Neural cell (in vitro differentiated cells): ENCODE measurements around the gene TF. TPM values are rescaled to one million over a fixed set of nuclear protein-coding genes. Genes with fewer than 3 reads are reported as not detected.

Experiments
- H2AFZ ChIP-seq: fragments of 200-600, 300-800 bp; sonication (generic), shearing (Covaris generic); 2 replicates; pipeline ENCODE4 v1.6.0; 2014; ENCODE audit warnings: low read depth, mild to moderate bottlenecking, antibody characterized with exemption, low read length, moderate library complexity
- H3F3A ChIP-seq: fragments of 200-600 bp; shearing (Covaris generic); 2 replicates; pipeline ENCODE4 v1.6.1; 2016; ENCODE audit warnings: mild to moderate bottlenecking, moderate library complexity, mixed read lengths, antibody characterized with exemption, low read length; ENCODE audit not compliant: insufficient read depth, poor library complexity, severe bottlenecking
- H3K27ac ChIP-seq: fragments of 200-600, 300-800 bp; sonication (generic), shearing (Covaris generic); 2 replicates; pipeline ENCODE4 v1.5.1; 2014; ENCODE audit warnings: mild to moderate bottlenecking, low read length, moderate library complexity
- H3K27me3 ChIP-seq: fragments of 300-800, 200-600 bp; sonication (generic), shearing (Covaris generic); 2 replicates; pipeline ENCODE4 v1.6.0; 2014; ENCODE audit warnings: mild to moderate bottlenecking, low read depth, low read length, moderate library complexity; ENCODE audit not compliant: insufficient read depth
- H3K36me3 ChIP-seq: fragments of 300-800, 200-600 bp; sonication (generic), shearing (Covaris generic); 2 replicates; pipeline ENCODE4 v1.5.1; 2014; ENCODE audit warnings: mild to moderate bottlenecking, antibody characterized with exemption, low read length, moderate library complexity; ENCODE audit not compliant: insufficient read depth
- H3K4me2 ChIP-seq: fragments of 300-800, 200-600 bp; sonication (generic), shearing (Covaris generic); 2 replicates; pipeline ENCODE4 v1.6.0; 2014; ENCODE audit warnings: mild to moderate bottlenecking, low read length
- H3K4me3 ChIP-seq: fragments of 300-800, 200-600 bp; sonication (generic), shearing (Covaris generic); 2 replicates; pipeline ENCODE4 v1.5.1; 2014; ENCODE audit warnings: mild to moderate bottlenecking, low read length, moderate library complexity
- H3K79me2 ChIP-seq: fragments of 200-600 bp; shearing (Covaris generic); replicated peaks from 2 replicates; pipeline ENCODE4 v1.6.0; 2014; ENCODE audit warnings: mild to moderate bottlenecking, low read length, moderate library complexity; ENCODE audit not compliant: insufficient read depth
- H3K9ac ChIP-seq: fragments of 300-800, 200-600 bp; sonication (generic), shearing (Covaris generic); 2 replicates; pipeline ENCODE4 v1.6.1; 2016; ENCODE audit warnings: mild to moderate bottlenecking, low read length, mixed read lengths
- H3K9me2 ChIP-seq: fragments of 200-600 bp; shearing (Covaris generic); 2 replicates; pipeline ENCODE4 v1.6.1; 2016; ENCODE audit warnings: mild to moderate bottlenecking, low read length, mixed read lengths; ENCODE audit not compliant: insufficient read depth
- H3K9me3 ChIP-seq: fragments of 200-600, 300-800 bp; sonication (generic), shearing (Covaris generic); 2 replicates; pipeline ENCODE4 v1.6.1; 2016; ENCODE audit warnings: mild to moderate bottlenecking, mixed run types, low read length, moderate library complexity, mixed read lengths
- H4K20me1 ChIP-seq: fragments of 200-600 bp; shearing (Covaris generic); 2 replicates; pipeline ENCODE4 v1.6.1; 2016; ENCODE audit warnings: mild to moderate bottlenecking, mixed run types; ENCODE audit not compliant: insufficient read depth
- CTCF ChIP-seq: fragments of 450-650 bp; IDR thresholded peaks from 2 replicates; pipeline ENCODE4 v1.5.1; 2014; ENCODE audit warnings: antibody characterized with exemption, mild to moderate bottlenecking, moderate library complexity; ENCODE audit not compliant: poor library complexity, severe bottlenecking
- EP300 ChIP-seq: fragments of 450-650 bp; conservative IDR thresholded peaks from 2 replicates; pipeline ENCODE4 v1.6.1; 2014; ENCODE audit warnings: antibody characterized with exemption, mild to moderate bottlenecking, moderate library complexity; ENCODE audit not compliant: poor library complexity, severe bottlenecking
- EZH2 ChIP-seq: fragments of 200-600, 300-800 bp; shearing (Covaris generic), sonication (generic); IDR thresholded peaks from 2 replicates; pipeline ENCODE4 v1.6.1; 2014; ENCODE audit warnings: antibody characterized with exemption, low read length, borderline replicate concordance, mild to moderate bottlenecking; ENCODE audit not compliant: insufficient read depth, poor library complexity, severe bottlenecking
- MXI1 ChIP-seq: fragments of 450-650 bp; conservative IDR thresholded peaks from 2 replicates; pipeline ENCODE4 v1.6.1; 2014; ENCODE audit warnings: antibody characterized with exemption, mild to moderate bottlenecking; ENCODE audit not compliant: poor library complexity, severe bottlenecking
- POLR2AphosphoS5 ChIP-seq: IDR thresholded peaks from 2 replicates; pipeline ENCODE4 v1.6.1; 2012
- RAD21 ChIP-seq: fragments of 450-650 bp; conservative IDR thresholded peaks from 2 replicates; pipeline ENCODE4 v1.6.1; 2014; ENCODE audit warnings: antibody characterized with exemption, mild to moderate bottlenecking, moderate library complexity
- REST ChIP-seq: IDR thresholded peaks from 2 replicates; pipeline ENCODE4 v1.6.1; 2012; ENCODE audit warnings: borderline replicate concordance
- SMC3 ChIP-seq: fragments of 450-650 bp; conservative IDR thresholded peaks from 2 replicates; pipeline ENCODE4 v1.6.1; 2014; ENCODE audit warnings: antibody characterized with exemption, mild to moderate bottlenecking, moderate library complexity; ENCODE audit not compliant: poor library complexity
- TAF1 ChIP-seq: IDR thresholded peaks from 2 replicates; pipeline ENCODE4 v1.6.1; 2012; ENCODE audit warnings: low read depth
- polyA plus RNA-seq: library from polyadenylated mRNA; depleted of rRNA; stranded (reverse); fragments of >200 nt; gene quantifications from 2 replicates; pipeline ENCODE4 v1.2.3, GENCODE V29; 2014

The TF gene
- polyA plus RNA-seq, 1 donor from 2014 or later: 1.4 TPM

- Histone ChIP-seq H3K27me3 (no peaks in the 10 kb centered on the region), H3K27ac (no peak overlapping the region), H3K9ac (no peak overlapping the region), H3K4me2 (no peak overlapping the region), H3K9me2 (no peaks in the 10 kb centered on the region), H3K79me2 (no peaks in the 10 kb centered on the region), H3K4me3 (no peak overlapping the region), H2AFZ (no peak overlapping the region), H3K36me3 (no peaks in the 10 kb centered on the region), H4K20me1 (no peaks in the 10 kb centered on the region), H3F3A (no peaks in the 10 kb centered on the region), H3K9me3 (no peaks in the 10 kb centered on the region)
- no peak for TF ChIP-seq RAD21
- TF ChIP-seq POLR2AphosphoS5: no peak
- no peak for TF ChIP-seq REST
- no peak for TF ChIP-seq SMC3
- TF ChIP-seq EP300: no peak
- no peak for TF ChIP-seq CTCF
- no peak for TF ChIP-seq EZH2
- TF ChIP-seq MXI1: no peak
- no peak for TF ChIP-seq TAF1
Measured at GRCh38 chr3:133699467-133699866, 46.7 kb upstream of the TF start.

DNA sequence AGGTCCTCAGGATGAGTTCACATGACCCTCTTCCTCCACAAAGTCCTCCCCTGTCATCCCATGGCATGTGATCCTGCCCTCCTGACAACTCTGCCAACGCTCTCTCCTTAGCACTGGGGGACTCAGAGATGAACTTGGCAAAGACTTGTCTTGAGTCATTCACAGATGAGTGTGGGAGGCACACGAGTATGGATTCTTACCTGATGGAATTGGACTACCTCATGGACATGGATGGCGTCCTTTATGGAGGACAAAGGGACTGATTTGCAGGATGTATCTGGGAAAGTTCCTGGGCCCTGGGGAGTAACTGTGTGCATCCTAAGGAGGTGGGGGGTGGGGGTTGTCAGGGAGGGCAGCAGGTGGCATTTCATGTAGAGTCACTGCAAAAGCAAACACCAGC, 46.3 kb upstream of the TF start:
- no peaks in the 10 kb centered on the region for H3K9me3 ChIP-seq

More for the DNA sequence above, 46.3 kb upstream of the TF start:
- Histone ChIP-seq H3F3A (no peaks in the 10 kb centered on the region), H3K36me3 (no peaks in the 10 kb centered on the region), H3K27me3 (no peaks in the 10 kb centered on the region), H3K9ac (no peak overlapping the region), H3K9me2 (no peaks in the 10 kb centered on the region), H4K20me1 (no peaks in the 10 kb centered on the region), H3K79me2 (no peaks in the 10 kb centered on the region), H2AFZ (no peak overlapping the region), H3K4me3 (no peak overlapping the region), H3K4me2 (no peak overlapping the region), H3K27ac (no peak overlapping the region)
- TF ChIP-seq EZH2: no peak
- TF ChIP-seq POLR2AphosphoS5: no peak
- no peak for TF ChIP-seq TAF1
- no peak for TF ChIP-seq MXI1
- TF ChIP-seq CTCF: no peak
- no peak for TF ChIP-seq RAD21
- TF ChIP-seq EP300: no peak
- no peak for TF ChIP-seq SMC3
- TF ChIP-seq REST: no peak
